SK-N-SH treated with all-trans-retinoic acid at 6 μM for 48 hours (cell line): Measurements from ENCODE around the gene KCNH1.

ENCODE experiments used
- BACH2 ChIP-seq: fragments of 250-450 bp; sonication (Bioruptor Pico); IDR thresholded peaks from 2 replicates; pipeline ENCODE4 v1.9.0; 2021; ENCODE audit warnings: mild to moderate bottlenecking, borderline replicate concordance
- PATZ1 ChIP-seq: fragments of 250-450 bp; sonication (Bioruptor Pico); IDR thresholded peaks from 2 replicates; pipeline ENCODE4 v1.8.0; 2020; ENCODE audit warnings: mild to moderate bottlenecking, moderate library complexity, borderline replicate concordance
- TCF4 ChIP-seq: fragments of 250-450 bp; sonication (Bioruptor Pico); IDR thresholded peaks from 2 replicates; pipeline ENCODE4 v1.8.0; 2021; ENCODE audit warnings: mild to moderate bottlenecking, moderate library complexity, borderline replicate concordance
- TOX ChIP-seq: fragments of 250-450 bp; sonication (Bioruptor Pico); IDR thresholded peaks from 2 replicates; pipeline ENCODE4 v1.8.0; 2021; ENCODE audit warnings: mild to moderate bottlenecking, moderate library complexity, borderline replicate concordance
- TSHZ2 ChIP-seq: fragments of 250-450 bp; sonication (Bioruptor Pico); IDR thresholded peaks from 2 replicates; pipeline ENCODE4 v1.5.0; 2020; ENCODE audit warnings: mild to moderate bottlenecking, moderate library complexity
- ZNF565 ChIP-seq: fragments of 450-650 bp; formaldehyde crosslinking; conservative IDR thresholded peaks from 2 replicates; pipeline ENCODE4 v1.5.0; 2020; ENCODE audit warnings: low read depth, mild to moderate bottlenecking, moderate library complexity

DNA sequence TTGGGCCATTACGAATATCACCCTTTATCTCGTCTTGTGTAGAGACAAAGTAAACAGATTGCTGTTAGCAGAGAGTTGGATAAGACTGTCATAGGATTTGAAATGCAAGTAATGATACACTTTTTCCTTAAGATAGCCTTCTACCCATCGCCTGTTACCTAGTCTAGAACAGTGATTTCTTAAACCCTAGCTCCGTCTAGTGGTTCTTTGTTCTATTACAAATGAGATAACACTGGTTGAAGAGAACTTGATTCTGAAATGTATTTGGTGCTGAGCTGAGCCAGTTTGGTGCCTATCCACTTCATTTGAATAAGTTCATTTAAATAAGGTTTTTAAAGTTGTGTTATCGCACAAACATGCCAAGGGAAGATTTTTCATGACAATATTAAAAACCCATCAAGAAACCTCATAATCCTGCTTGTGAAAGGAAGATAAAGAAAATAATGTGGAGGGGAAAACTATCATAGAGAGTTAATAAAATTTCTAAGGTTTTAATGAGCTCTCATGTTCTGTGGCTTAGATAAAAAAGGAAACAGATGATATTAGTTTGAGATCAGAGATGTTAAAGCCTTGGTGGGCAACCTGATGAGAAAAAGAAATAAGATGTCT lies 1.5 kb upstream of the KCNH1 start:
- TF ChIP-seq TSHZ2 (CRISPR knock-in tag), result no peak
- TF ChIP-seq TOX (CRISPR knock-in tag), result no peak
- no peak for TF ChIP-seq BACH2 (CRISPR knock-in tag)
- no peak for TF ChIP-seq TCF4 (CRISPR knock-in tag)
- TF ChIP-seq ZNF565, result no peak
- TF ChIP-seq PATZ1 (CRISPR knock-in tag), result no peak
